HG03280 (cell line): ENCODE measurements around the gene LMAN1.

Source experiments
- ATAC-seq: cut with Tn5 transposase; IDR thresholded peaks from one replicate; pipeline ENCODE4 v1.9.1; 2021; ENCODE audit warnings: mild to moderate bottlenecking, moderate library complexity; ENCODE audit not compliant: unreplicated experiment

LMAN1 gene

GRCh38 chr18:59358712-59359575 lies at the start of gene LMAN1:
LMAN1 (minus strand) TSS chr18:59359265; CDS start chr18:59359244, 21 bp downstream.
- ATAC-seq = peak; percentile 97

GRCh38 chr18:59402432-59403090 lies 43.5 kb upstream of the LMAN1 start:
- peak; percentile 98 for ATAC-seq

GRCh38 chr18:59400407-59400806 lies 41.3 kb upstream of the LMAN1 start:
- no peak for ATAC-seq

GRCh38 chr18:59395226-59396175 lies 36.4 kb upstream of the LMAN1 start:
- ATAC-seq = no peak

- ATAC-seq = no peak
These were observed 34.3 kb upstream of the LMAN1 start for GRCh38 chr18:59393381-59393780.

GRCh38 chr18:59388817-59389216 lies 29.8 kb upstream of the LMAN1 start:
- ATAC-seq = no peak

- ATAC-seq = no peak
These were observed 28.9 kb upstream of the LMAN1 start for GRCh38 chr18:59387687-59388565.

- ATAC-seq = no peak
These were observed 28.0 kb upstream of the LMAN1 start for GRCh38 chr18:59386909-59387686.

- ATAC-seq = no peak
These were observed 26.1 kb upstream of the LMAN1 start for GRCh38 chr18:59385191-59385590.

GRCh38 chr18:59383851-59384250 lies 24.8 kb upstream of the LMAN1 start:
- ATAC-seq = no peak

- no peak for ATAC-seq
These were observed 23.3 kb upstream of the LMAN1 start for GRCh38 chr18:59382383-59382782.

GRCh38 chr18:59381949-59382348 lies 22.9 kb upstream of the LMAN1 start:
- ATAC-seq = no peak

GRCh38 chr18:59380706-59381105 lies 21.6 kb upstream of the LMAN1 start:
- ATAC-seq = no peak

GRCh38 chr18:59379772-59380522 lies 20.9 kb upstream of the LMAN1 start:
- no peak for ATAC-seq

- ATAC-seq = no peak
These were observed 18.7 kb upstream of the LMAN1 start for GRCh38 chr18:59377613-59378337.

- no peak for ATAC-seq
These were observed 17.4 kb upstream of the LMAN1 start for GRCh38 chr18:59376351-59376935.

- no peak for ATAC-seq
These were observed 15.1 kb upstream of the LMAN1 start for GRCh38 chr18:59374128-59374527.

- no peak for ATAC-seq
These were observed 13.9 kb upstream of the LMAN1 start for GRCh38 chr18:59372975-59373374.
